Measurements from ENCODE around the gene LBH. TPM values are rescaled to one million over a fixed set of nuclear protein-coding genes. Genes with fewer than 3 reads are reported as not detected.

Gene LBH
- polyA plus RNA-seq, 1 of the 3 experiments (the other 2 are of a cell fraction), result 22.8 TPM

DNA sequence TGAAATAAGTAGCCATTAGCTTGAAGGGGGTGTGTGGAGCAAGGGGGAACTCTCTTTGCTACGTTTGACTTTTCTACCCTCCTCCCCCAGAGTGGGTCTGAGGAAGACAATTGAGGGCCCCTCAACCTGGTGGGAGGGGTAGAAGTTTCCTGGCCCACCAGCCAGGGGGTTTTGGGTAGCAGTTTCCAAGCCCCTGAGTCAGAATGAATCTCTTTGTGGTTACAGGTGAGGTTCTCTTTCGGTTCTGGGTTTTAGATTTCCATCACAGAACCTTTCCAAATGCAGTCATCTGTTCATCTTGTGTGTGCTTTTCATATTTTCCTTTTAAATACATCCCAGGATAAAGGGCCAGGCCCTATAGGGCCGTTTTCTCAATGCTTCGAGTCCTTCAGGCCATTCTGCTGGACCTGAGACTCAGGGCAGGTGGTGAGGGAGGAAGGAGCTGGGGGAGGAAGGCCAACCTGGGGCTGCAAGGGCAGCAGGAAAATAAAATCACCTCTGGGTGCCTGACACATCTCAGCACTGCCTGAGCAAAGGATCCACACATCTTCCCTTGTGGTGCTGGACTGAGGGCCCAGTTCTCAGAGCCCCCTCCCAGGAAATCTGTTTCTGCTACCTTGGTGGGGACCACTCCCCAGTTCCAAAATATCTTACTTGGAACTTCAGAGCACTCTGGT, 4.7 kb downstream of the LBH start (continued):
- TF ChIP-seq, protein P1, sequence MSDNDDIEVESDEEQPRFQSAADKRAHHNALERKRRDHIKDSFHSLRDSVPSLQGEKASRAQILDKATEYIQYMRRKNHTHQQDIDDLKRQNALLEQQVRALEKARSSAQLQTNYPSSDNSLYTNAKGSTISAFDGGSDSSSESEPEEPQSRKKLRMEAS (IDR thresholded peaks at IDR 0.05; ENCODE audit: low read depth), result no peak
- TF ChIP-seq MXI1 (IDR thresholded peaks at IDR 0.05; ENCODE audit: low read depth, low read length), result no peak
- TF ChIP-seq ELF1 (IDR thresholded peaks at IDR 0.05), result no peak
- TF ChIP-seq, protein P2, sequence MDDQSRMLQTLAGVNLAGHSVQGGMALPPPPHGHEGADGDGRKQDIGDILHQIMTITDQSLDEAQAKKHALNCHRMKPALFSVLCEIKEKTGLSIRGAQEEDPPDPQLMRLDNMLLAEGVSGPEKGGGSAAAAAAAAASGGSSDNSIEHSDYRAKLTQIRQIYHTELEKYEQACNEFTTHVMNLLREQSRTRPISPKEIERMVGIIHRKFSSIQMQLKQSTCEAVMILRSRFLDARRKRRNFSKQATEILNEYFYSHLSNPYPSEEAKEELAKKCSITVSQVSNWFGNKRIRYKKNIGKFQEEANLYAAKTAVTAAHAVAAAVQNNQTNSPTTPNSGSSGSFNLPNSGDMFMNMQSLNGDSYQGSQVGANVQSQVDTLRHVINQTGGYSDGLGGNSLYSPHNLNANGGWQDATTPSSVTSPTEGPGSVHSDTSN (IDR thresholded peaks at IDR 0.05), result no peak
- no peak for TF ChIP-seq EP300 (IDR thresholded peaks at IDR 0.05; ENCODE audit: borderline replicate concordance in 1 of 2, low read depth in 1 of 2, low read length in 1 of 2)
- TF ChIP-seq, protein P3, sequence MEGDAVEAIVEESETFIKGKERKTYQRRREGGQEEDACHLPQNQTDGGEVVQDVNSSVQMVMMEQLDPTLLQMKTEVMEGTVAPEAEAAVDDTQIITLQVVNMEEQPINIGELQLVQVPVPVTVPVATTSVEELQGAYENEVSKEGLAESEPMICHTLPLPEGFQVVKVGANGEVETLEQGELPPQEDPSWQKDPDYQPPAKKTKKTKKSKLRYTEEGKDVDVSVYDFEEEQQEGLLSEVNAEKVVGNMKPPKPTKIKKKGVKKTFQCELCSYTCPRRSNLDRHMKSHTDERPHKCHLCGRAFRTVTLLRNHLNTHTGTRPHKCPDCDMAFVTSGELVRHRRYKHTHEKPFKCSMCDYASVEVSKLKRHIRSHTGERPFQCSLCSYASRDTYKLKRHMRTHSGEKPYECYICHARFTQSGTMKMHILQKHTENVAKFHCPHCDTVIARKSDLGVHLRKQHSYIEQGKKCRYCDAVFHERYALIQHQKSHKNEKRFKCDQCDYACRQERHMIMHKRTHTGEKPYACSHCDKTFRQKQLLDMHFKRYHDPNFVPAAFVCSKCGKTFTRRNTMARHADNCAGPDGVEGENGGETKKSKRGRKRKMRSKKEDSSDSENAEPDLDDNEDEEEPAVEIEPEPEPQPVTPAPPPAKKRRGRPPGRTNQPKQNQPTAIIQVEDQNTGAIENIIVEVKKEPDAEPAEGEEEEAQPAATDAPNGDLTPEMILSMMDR (IDR thresholded peaks at IDR 0.05), result no peak
- no peak for TF ChIP-seq JUND (IDR thresholded peaks at IDR 0.05)
- no peak for TF ChIP-seq TCF12 (IDR thresholded peaks at IDR 0.05)
- no peak for TF ChIP-seq FOXM1 (IDR thresholded peaks at IDR 0.05; ENCODE audit: low read depth)

DNA sequence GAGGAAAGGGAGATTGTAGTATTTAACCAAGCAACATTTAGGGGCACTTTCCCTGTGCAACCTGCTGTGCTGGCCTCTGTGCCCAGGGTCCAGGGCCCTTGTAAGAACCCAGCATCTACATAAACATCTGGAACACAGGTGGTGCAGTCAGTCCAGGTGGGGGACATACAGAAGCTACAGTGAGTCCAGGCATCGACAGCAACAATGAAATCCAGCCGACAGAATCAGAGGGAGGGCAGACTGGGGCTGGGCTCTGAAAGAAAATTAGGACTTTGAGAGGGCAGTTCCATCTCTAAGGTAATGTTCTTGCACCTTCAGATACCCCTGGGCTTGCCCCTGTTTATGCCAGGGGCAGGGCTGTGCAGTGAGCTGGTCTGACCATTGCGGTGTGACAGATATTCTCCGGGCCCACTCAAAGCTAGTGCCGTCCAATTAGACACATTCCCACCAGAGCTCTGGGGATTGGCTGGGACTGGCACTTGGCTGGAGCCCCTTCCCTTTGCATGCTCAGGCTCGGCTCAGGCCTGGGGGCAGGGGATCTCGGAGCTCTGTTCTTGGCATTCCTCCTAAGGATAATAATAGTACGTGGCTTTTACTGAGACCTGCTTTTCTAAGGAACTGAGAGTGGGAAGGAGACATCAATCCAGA, 5.4 kb downstream of the LBH start:
- Histone ChIP-seq H2AFZ (ENCODE audit: low read depth) (no peak overlapping the region), H3K9me2 (no peaks in the 10 kb centered on the region), H3K36me3 (replicated peaks in 1 of 2; ENCODE audit: control insufficient read depth in 1 of 2, insufficient read depth in 2 of 2, low read length in 1 of 2) (peaks cover 7 to 15% of the 10 kb centered on the region in 2 experiments), H3K4me3 (ENCODE audit: low read depth in 2 of 2, low read length in 1 of 2) (no peak overlapping the region), H3K9ac (no peak overlapping the region), H3K27me3 (ENCODE audit: insufficient read depth) (no peaks in the 10 kb centered on the region), H3F3A (replicated peaks; ENCODE audit: insufficient read depth) (no peaks in the 10 kb centered on the region), H3K79me2 (ENCODE audit: insufficient read depth) (peaks cover 86% of the 10 kb centered on the region), H3K27ac (ENCODE audit: low read depth in 2 of 2, low read length in 1 of 2) (no peak overlapping the region), H3K9me3 (no peaks in the 10 kb centered on the region), H3K4me1 (ENCODE audit: control insufficient read depth in 1 of 2, insufficient read depth in 2 of 2, low read depth in 1 of 2, low read length in 1 of 2) (peaks cover 9 to 12% of the 10 kb centered on the region in 2 experiments; a peak in 2 of 4 replicates), H4K20me1 (ENCODE audit: insufficient read depth) (peaks cover 35% of the 10 kb centered on the region), H3K4me2 (no peak overlapping the region; the same call in 1 of the 2 replicates)
- 86% methylated on average over 5 of the region's 8 CpGs for WGBS (ENCODE audit: low lambda C conversion rate)
- no peak for DNase-seq
- TF ChIP-seq MEF2A (IDR thresholded peaks at IDR 0.05; ENCODE audit: borderline replicate concordance, low read depth) (no peak), RXRA (IDR thresholded peaks at IDR 0.05; ENCODE audit: borderline replicate concordance, low read depth) (no peak), POLR2AphosphoS5 (IDR thresholded peaks at IDR 0.05; ENCODE audit: low read depth, low read length) (no peak), TEAD4 (IDR thresholded peaks at IDR 0.05; ENCODE audit: borderline replicate concordance, insufficient read depth) (no peak), NFIC (IDR thresholded peaks at IDR 0.05; ENCODE audit: borderline replicate concordance) (no peak)
- TF ChIP-seq, protein P2 (IDR thresholded peaks at IDR 0.05), result no peak
- TF ChIP-seq, protein P4, sequence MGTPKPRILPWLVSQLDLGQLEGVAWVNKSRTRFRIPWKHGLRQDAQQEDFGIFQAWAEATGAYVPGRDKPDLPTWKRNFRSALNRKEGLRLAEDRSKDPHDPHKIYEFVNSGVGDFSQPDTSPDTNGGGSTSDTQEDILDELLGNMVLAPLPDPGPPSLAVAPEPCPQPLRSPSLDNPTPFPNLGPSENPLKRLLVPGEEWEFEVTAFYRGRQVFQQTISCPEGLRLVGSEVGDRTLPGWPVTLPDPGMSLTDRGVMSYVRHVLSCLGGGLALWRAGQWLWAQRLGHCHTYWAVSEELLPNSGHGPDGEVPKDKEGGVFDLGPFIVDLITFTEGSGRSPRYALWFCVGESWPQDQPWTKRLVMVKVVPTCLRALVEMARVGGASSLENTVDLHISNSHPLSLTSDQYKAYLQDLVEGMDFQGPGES (IDR thresholded peaks at IDR 0.05; ENCODE audit: low read depth, low read length), result no peak
- TF ChIP-seq, protein P5, sequence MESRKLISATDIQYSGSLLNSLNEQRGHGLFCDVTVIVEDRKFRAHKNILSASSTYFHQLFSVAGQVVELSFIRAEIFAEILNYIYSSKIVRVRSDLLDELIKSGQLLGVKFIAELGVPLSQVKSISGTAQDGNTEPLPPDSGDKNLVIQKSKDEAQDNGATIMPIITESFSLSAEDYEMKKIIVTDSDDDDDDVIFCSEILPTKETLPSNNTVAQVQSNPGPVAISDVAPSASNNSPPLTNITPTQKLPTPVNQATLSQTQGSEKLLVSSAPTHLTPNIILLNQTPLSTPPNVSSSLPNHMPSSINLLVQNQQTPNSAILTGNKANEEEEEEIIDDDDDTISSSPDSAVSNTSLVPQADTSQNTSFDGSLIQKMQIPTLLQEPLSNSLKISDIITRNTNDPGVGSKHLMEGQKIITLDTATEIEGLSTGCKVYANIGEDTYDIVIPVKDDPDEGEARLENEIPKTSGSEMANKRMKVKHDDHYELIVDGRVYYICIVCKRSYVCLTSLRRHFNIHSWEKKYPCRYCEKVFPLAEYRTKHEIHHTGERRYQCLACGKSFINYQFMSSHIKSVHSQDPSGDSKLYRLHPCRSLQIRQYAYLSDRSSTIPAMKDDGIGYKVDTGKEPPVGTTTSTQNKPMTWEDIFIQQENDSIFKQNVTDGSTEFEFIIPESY (IDR thresholded peaks at IDR 0.05; ENCODE audit: borderline replicate concordance, low read depth), result no peak
- TF ChIP-seq, protein P1 (IDR thresholded peaks at IDR 0.05; ENCODE audit: low read depth), result no peak
- ChIA-PET POLR2A (no interaction called here), CTCF (interaction anchor here (1.3 to 18.6 kb wide), 6 partner anchors 17 to 474 kb away, joined by 3 to 262 read pairs (median 39); no protein-coding TSS in a partner anchor)

Measured in SK-N-SH (cell line).